Tibial nerve (tissue), 4 donors: ENCODE measurements around the gene NR1D1. TPM values are rescaled to one million over a fixed set of nuclear protein-coding genes. Genes with fewer than 3 reads are reported as not detected.

Experiments used
- DNase-seq, 2 donors: peaks; one replicate each; pipeline ENCODE4 v3.0.0-alpha.2; 2019; ENCODE audit warnings: low spot score in 2 of 2
- H3K27ac ChIP-seq, 4 donors: fragments of 200-600 bp; sonication (generic) in 3 of 4; one replicate each; pipeline ENCODE4 v1.5.1; 2017 to 2019; ENCODE audit warnings: mild to moderate bottlenecking in 1 of 4
- H3K27me3 ChIP-seq, 2 donors: fragments of 200-600 bp; sonication (generic) in 1 of 2; one replicate each; pipeline versions ENCODE4 v1.5.1 to v1.6.0; 2017 to 2019
- H3K36me3 ChIP-seq, 3 donors: fragments of 200-600 bp; sonication (generic); one replicate each; pipeline ENCODE4 v1.5.1; 2018 to 2019
- H3K4me1 ChIP-seq, 4 donors: fragments of 200-600 bp; sonication (generic) in 3 of 4; one replicate each; pipeline ENCODE4 v1.5.1; 2017 to 2019
- H3K4me3 ChIP-seq, 4 donors: fragments of 200-600 bp; sonication (generic) in 3 of 4; one replicate each; pipeline ENCODE4 v1.5.1; 2017 to 2019; ENCODE audit warnings: mild to moderate bottlenecking in 1 of 4, moderate library complexity in 1 of 4
- H3K9me3 ChIP-seq, 4 donors: fragments of 200-600 bp; sonication (generic) in 3 of 4; one replicate each; pipeline ENCODE4 v1.5.1; 2017 to 2019
- CTCF ChIP-seq, 5 experiments: fragments of 200-600 bp in 3 of 5; fragments of 450-650 bp in 2 of 5; sonication (generic) in 3 of 5; IDR thresholded peaks; one replicate each; pipeline ENCODE4 v1.5.1; 2016 to 2019; ENCODE audit warnings: antibody characterized with exemption in 5 of 5, mild to moderate bottlenecking in 3 of 5, moderate library complexity in 2 of 5
- EP300 ChIP-seq, 2 donors: sonication (generic); formaldehyde crosslinking; IDR thresholded peaks; one replicate each; pipeline ENCODE4 v1.6.1; 2017; ENCODE audit warnings: antibody characterized with exemption in 2 of 2, mild to moderate bottlenecking in 1 of 2
- POLR2A ChIP-seq, 2 donors: fragments of 450-650 bp; IDR thresholded peaks; one replicate each; pipeline ENCODE4 v1.6.1; 2017; ENCODE audit warnings: antibody characterized with exemption in 2 of 2, mild to moderate bottlenecking in 2 of 2, moderate library complexity in 2 of 2
- WGBS, 2 donors: methylation state at CpG; one replicate each; pipeline ENCODE4 v1.1.5; 2018; 5-methylcytosine and 5-hydroxymethylcytosine counted together
- total RNA-seq, 4 donors: library from RNA; depleted of rRNA; stranded (reverse); fragments of >200 nt; gene quantifications; one replicate each; pipeline ENCODE4 v1.1.0, GENCODE V29; 2016

NR1D1 gene
- total RNA-seq, 4 donors from 2014 or later = 16.8 to 48.2 (median 21.0) TPM

- TF ChIP-seq POLR2A (IDR thresholded peaks at IDR 0.05) (no peak), CTCF (IDR thresholded peaks at IDR 0.05) (peak; percentile 68 to 89 (median 86)), EP300 (IDR thresholded peaks at IDR 0.05) (no peak)
- H3K27ac ChIP-seq = peak overlapping the region in 2 of 4 donors; percentile 65 to 67
- no peaks in the 10 kb centered on the region for H3K9me3 ChIP-seq
- no peak overlapping the region for H3K4me3 ChIP-seq
- 50 to 57% methylated on average over 17 of the region's 17 CpGs for WGBS, 2 donors
- DNase-seq = no peak
- H3K27me3 ChIP-seq = no peaks in the 10 kb centered on the region
- H3K4me1 ChIP-seq = peaks cover 0 to 31% (median 2%) of the 10 kb centered on the region in 4 donors
- H3K36me3 ChIP-seq = peaks cover 2 to 91% (median 35%) of the 10 kb centered on the region in 3 donors
These were observed 14.0 kb downstream of the NR1D1 start for GRCh38 chr17:40086150-40087044.

DNA sequence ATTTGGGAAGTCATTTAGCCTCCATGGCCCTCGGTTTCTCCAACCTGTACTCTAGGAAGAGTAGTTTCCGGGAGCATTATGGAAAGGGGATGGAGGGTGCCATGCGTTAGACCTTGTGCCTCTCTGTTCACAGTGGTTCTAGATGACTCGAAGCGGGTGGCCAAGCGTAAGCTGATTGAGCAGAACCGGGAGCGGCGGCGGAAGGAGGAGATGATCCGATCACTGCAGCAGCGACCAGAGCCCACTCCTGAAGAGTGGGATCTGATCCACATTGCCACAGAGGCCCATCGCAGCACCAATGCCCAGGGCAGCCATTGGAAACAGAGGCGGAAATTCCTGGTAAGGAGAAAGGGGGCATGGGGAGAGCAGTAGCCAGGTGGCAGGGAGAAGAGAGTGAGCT, 15.9 kb downstream of the NR1D1 start:
- no peak overlapping the region for H3K4me3 ChIP-seq
- H3K27me3 ChIP-seq = no peaks in the 10 kb centered on the region
- H3K27ac ChIP-seq = no peak overlapping the region
- WGBS, 2 donors = 92 to 93% methylated on average over 14 of the region's 14 CpGs
- DNase-seq = no peak
- TF ChIP-seq POLR2A (IDR thresholded peaks at IDR 0.05) (no peak), EP300 (IDR thresholded peaks at IDR 0.05) (no peak), CTCF (IDR thresholded peaks at IDR 0.05) (no peak)
- H3K36me3 ChIP-seq = peaks cover 2 to 88% (median 33%) of the 10 kb centered on the region in 3 donors
- peaks cover 0 to 12% (median 0%) of the 10 kb centered on the region in 4 donors for H3K4me1 ChIP-seq
- no peaks in the 10 kb centered on the region for H3K9me3 ChIP-seq

- Histone ChIP-seq H3K27ac (peak overlapping the region in 1 of 4 donors; percentile 43), H3K9me3 (no peaks in the 10 kb centered on the region), H3K4me3 (no peak overlapping the region), H3K27me3 (no peaks in the 10 kb centered on the region), H3K36me3 (peaks cover 0 to 69% (median 14%) of the 10 kb centered on the region in 3 donors), H3K4me1 (peaks cover 9 to 36% (median 26%) of the 10 kb centered on the region in 4 donors)
- 81 to 85% methylated on average over 3 of the region's 3 CpGs for WGBS, 2 donors
- TF ChIP-seq POLR2A (IDR thresholded peaks at IDR 0.05) = no peak
- no peak for TF ChIP-seq EP300 (IDR thresholded peaks at IDR 0.05)
- no peak for TF ChIP-seq CTCF (IDR thresholded peaks at IDR 0.05)
- no peak for DNase-seq
These were observed 20.8 kb downstream of the NR1D1 start for GRCh38 chr17:40079545-40079944.

DNA sequence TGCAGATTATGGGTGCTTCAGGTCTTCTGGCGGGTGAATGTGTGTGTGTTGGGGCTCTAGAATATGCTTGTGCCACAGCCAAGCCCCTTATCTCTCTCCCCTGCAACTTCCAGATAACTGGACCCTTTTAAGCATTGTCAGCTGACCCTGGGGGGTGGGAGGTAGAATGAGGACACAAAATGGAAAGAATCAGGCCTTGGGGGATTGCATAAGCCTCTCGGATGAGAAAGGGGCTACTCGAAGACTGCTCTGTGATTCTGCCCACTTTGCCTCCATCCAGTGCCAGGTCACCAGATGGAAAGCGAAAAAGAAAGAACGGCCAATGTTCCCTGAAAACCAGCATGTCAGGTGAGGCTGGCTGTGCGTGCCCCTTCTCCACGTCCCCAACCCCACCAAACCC, 23.8 kb downstream of the NR1D1 start:
- no peak for DNase-seq
- Histone ChIP-seq H3K27me3 (no peaks in the 10 kb centered on the region), H3K9me3 (no peaks in the 10 kb centered on the region), H3K4me3 (no peak overlapping the region), H3K4me1 (peaks cover 14 to 65% (median 56%) of the 10 kb centered on the region in 4 donors), H3K36me3 (peaks cover 0 to 54% (median 5%) of the 10 kb centered on the region in 3 donors), H3K27ac (peak overlapping the region; percentile 32 to 97 (median 95))
- no peak for TF ChIP-seq CTCF (IDR thresholded peaks at IDR 0.05)
- TF ChIP-seq POLR2A (IDR thresholded peaks at IDR 0.05) = no peak
- TF ChIP-seq EP300 (IDR thresholded peaks at IDR 0.05) = no peak
- WGBS, 2 donors = 81 to 83% methylated on average over 7 of the region's 7 CpGs

GRCh38 chr17:40075942-40076498, 24.4 kb downstream of the NR1D1 start:
- peak overlapping the region in 2 of 4 donors; percentile 11 to 18 for H3K4me3 ChIP-seq
- TF ChIP-seq EP300 (IDR thresholded peaks at IDR 0.05) = no peak
- no peak for TF ChIP-seq POLR2A (IDR thresholded peaks at IDR 0.05)
- TF ChIP-seq CTCF (IDR thresholded peaks at IDR 0.05) = no peak
- H3K27me3 ChIP-seq = no peaks in the 10 kb centered on the region
- DNase-seq = no peak
- H3K4me1 ChIP-seq = peaks cover 17 to 71% (median 62%) of the 10 kb centered on the region in 4 donors
- peaks cover 0 to 48% (median 5%) of the 10 kb centered on the region in 3 donors for H3K36me3 ChIP-seq
- no peaks in the 10 kb centered on the region for H3K9me3 ChIP-seq
- 35 to 40% methylated on average over 8 of the region's 8 CpGs for WGBS, 2 donors
- peak overlapping the region; percentile 94 to 98 (median 96) for H3K27ac ChIP-seq
